ENCODE measurements around the gene LPIN1.

LPIN1 gene

DNA sequence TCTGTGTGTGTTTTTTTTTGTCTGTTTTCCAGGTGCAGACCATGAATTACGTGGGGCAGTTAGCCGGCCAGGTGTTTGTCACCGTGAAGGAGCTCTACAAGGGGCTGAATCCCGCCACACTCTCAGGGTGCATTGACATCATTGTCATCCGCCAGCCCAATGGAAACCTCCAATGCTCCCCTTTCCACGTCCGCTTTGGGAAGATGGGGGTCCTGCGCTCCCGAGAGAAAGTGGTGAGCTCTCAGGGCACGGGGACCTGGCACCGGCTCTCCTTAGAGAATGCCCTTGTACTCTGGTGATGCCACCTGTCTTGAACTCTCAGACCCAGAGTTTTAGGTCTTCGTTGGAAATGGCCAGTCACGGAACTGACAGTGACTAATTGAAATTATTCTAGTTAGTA, 19.1 kb downstream of the LPIN1 start:
- DNase-seq = no peak

DNA sequence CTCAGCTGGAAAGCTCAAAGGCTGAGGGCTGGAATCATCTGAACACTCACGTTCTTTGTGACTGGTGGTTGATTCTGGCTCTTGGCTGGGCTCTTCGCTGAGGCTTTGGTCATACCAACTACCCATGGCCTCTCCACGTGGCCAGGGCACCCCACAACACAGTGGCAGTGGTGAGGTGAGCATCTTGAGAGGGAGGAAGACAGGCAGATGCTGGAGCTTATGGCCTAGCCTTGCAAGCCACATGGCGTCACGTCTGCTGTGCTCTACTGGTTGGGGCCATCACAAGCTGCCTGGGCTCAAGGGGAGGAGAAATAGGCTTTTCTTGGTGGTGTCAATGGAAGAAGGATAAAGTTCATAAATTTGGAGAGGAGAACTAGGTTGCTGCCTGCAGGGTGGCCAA, 19.6 kb downstream of the LPIN1 start:
- DNase-seq = no peak

- no peak for DNase-seq
Observed at GRCh38 chr2:11767779-11768178, 21.3 kb downstream of the LPIN1 start.

- DNase-seq = no peak
Observed at GRCh38 chr2:11768946-11769345, 22.5 kb downstream of the LPIN1 start.

DNA sequence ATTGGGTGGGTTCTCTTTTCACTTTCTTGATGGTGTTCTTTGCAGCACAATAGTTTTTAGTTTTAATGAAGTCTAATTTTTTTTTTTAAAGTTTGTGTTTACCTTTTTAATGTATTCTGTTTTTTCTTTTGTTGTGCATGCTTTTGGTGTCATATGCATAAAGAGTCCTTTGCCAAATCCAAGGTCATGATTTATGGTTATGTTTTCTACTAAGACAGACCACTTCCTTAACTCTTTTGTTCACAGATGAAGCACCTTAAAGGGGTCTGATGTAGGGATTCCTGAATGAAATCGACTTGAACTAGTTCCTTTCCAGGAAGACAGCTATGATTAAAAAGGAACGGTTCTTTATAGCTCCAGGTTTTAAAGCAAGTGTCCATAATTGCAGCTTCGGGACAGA, 23.1 kb downstream of the LPIN1 start:
- DNase-seq = no peak

GRCh38 chr2:11770531-11771188, 24.2 kb downstream of the LPIN1 start:
- no peak for DNase-seq

GRCh38 chr2:11771971-11772615, 25.7 kb downstream of the LPIN1 start:
- DNase-seq = no peak

DNA sequence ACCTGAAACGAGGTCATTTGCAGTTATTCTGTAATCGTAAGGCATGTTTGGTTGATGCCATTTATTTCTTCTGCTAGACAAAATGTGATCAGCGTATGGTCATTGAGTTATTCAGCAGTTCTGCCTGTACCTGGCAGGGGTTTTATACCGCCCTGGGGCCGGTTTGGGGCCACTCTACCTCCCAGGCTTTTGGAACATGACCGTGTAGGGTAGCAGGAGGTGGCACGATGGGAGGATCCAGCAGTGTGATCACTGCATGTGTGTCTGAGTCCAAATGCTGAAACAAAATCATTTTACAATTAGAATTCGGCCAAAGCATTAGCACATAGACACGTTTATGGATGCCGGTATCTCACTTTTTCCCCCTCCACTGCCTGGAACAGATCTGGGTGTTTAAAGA, 26.7 kb downstream of the LPIN1 start:
- no peak for DNase-seq

- no peak for DNase-seq
Observed at GRCh38 chr2:11773747-11774525, 27.5 kb downstream of the LPIN1 start.

GRCh38 chr2:11774600-11774999, 28.2 kb downstream of the LPIN1 start:
- no peak for DNase-seq

DNA sequence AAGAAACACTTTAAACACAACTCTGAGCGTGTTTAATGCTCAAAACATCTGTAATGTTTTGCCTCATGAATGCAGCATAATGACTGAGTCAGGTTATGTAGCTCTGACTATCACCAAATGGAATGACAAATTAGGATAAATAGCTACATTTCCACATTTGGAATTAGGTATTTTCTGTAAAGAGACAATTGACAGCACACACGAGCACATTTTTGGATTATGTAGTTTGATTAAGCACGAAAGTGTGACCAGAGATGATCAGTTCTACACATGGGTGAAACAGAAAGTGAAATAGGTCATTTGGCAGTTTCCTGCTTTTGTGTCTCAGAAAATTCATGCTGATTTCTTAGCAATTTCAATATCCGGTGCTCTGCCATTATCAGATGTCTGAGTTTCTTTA, 29.0 kb downstream of the LPIN1 start:
- no peak for DNase-seq

DNA sequence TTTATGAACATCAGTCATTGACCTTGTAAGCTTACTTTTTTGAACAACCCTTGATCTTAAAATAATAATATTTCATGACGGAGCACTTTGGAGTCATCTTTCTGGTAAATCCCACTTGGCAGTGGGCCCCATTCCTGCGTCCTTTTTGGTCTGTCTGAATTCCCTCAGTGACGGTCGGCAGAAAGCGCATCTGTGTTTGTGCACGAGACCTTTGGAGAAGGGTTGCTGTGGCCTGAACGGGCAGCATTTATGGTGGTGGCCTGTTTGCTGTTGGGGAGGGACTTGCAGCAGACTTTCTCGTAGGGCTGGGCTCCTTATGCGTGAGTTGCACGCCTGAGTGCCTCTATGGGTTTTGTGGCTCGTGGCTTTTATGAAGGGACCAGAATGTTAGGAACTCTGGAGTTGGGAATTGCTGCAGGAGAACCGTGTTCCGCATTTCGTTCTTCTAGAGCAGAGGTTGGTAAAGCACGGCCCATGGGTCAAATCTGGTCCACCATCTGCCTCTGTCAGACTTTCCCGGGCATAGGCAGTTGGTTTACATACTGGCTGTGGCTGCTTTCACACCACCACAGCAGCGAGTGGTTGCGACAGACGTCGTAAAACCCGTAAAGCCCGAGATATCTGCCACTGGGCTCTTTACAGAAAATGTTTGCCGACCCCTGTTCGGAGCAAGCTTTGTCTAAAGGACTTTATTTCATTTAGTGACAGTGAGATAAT, 30.8 kb downstream of the LPIN1 start:
- no peak for DNase-seq

DNA sequence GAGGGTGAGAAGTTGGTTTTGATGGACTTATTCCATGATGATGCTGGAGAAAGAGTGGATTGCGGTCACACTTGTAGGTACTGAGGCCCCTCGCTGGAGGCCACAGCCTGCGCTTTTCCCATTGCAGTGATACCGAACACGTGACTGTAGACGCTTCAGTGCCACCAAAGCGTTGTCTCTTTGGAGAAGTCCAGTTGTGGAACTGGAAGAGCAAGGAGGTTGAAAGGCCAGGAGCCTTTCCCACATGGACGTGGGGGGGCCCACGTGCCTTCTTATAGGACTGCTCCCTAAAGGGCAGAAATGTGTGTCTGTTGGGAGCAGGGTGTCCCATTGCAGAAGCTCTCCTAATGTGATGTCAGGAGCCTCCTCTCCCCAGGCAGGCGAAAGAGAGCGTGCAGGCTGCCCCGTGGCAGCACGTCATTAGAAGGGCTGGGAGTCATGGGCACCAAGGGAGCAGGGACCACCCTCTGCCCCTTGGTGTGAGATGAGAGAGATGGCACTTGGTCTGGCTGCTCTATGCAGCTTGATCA, 31.5 kb downstream of the LPIN1 start:
- DNase-seq = no peak

GRCh38 chr2:11778416-11778815, 32.0 kb downstream of the LPIN1 start:
- no peak for DNase-seq

GRCh38 chr2:11778923-11779757, 32.7 kb downstream of the LPIN1 start:
- DNase-seq = peak; percentile 90

- DNase-seq = no peak
Observed at GRCh38 chr2:11781602-11782001, 35.2 kb downstream of the LPIN1 start.

DNA sequence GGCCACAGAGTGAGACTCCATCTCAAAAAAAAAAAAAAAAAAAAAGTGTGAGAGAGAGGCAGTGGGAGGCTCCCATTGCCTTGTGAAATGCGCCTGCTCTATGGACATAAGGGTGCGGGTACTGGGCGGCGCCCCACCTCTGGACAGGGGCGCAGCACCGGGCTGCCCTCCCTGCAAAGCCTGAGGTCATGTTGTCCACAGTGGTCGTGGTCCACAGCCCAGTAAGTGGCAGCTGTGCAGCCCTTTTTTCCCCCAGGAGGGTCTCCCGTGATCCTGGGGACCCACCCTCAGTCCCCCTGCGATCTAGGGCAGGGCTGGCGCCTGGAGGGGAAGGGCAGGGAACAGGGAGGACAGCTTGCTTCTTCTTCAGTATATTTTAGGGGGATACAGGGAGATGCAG, 37.8 kb downstream of the LPIN1 start:
- no peak for DNase-seq

GRCh38 chr2:11784747-11785610, 38.5 kb downstream of the LPIN1 start:
- DNase-seq = peak; percentile 57

GRCh38 chr2:11785611-11785940, 39.1 kb downstream of the LPIN1 start:
- DNase-seq = no peak

GRCh38 chr2:11786191-11786590, 39.8 kb downstream of the LPIN1 start:
- no peak for DNase-seq

DNA sequence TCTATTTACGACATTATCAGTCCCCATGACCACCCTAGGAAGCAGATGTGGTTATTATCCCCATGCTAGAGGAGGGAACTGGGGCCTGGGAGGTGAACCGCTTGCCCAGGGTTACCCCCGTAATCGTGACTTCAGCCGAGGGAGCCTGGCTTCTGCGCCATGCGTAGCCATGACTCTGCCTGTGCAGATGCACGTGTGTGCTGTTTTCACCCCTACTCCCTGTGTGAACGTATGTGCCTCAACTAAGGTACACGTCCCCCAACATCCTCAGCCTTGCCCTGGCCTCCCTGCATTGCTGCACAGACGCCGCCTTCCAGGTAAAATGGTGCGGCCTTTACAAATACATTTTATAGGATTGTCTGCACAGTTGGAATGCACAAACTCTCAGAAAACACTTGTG, 40.2 kb downstream of the LPIN1 start:
- no peak for DNase-seq
